ENCODE results near the gene HCN3.

The HCN3 gene

GRCh38 chr1:155322571-155322952 is 45.3 kb downstream of the HCN3 start:
- Histone ChIP-seq H3K27ac (no peak overlapping the region), H3K27me3 (replicated peaks) (no peaks in the 10 kb centered on the region), H3K36me3 (replicated peaks) (peaks cover 29% of the 10 kb centered on the region), H3K4me3 (ENCODE audit: low read depth, low read length) (peak overlapping the region; percentile 82)
- DNase-seq: no peak
- no peak for TF ChIP-seq CTCF (IDR thresholded peaks at IDR 0.05; ENCODE audit: low read depth, low read length, missing control alignments)
- in situ Hi-C loops (cut with HindIII; ENCODE audit: low pct_ligation_motif_present, low sequenced_read_pairs): no loop called here

GRCh38 chr1:155322953-155323728 is 45.9 kb downstream of the HCN3 start:
- in situ Hi-C loops (cut with HindIII; ENCODE audit: low pct_ligation_motif_present, low sequenced_read_pairs): no loop called here
- H3K27me3 ChIP-seq (replicated peaks): no peaks in the 10 kb centered on the region
- peak overlapping the region; percentile 82 for H3K4me3 ChIP-seq (ENCODE audit: low read depth, low read length)
- peak; percentile 83 for TF ChIP-seq CTCF (IDR thresholded peaks at IDR 0.05; ENCODE audit: low read depth, low read length, missing control alignments)
- peak; percentile 82 for DNase-seq
- peak overlapping the region; percentile 50 for H3K27ac ChIP-seq
- H3K36me3 ChIP-seq (replicated peaks): peaks cover 23% of the 10 kb centered on the region

- in situ Hi-C loops (cut with HindIII; ENCODE audit: low pct_ligation_motif_present, low sequenced_read_pairs): no loop called here
- Histone ChIP-seq H3K27ac (peak overlapping the region; percentile 50), H3K36me3 (replicated peaks) (peaks cover 21% of the 10 kb centered on the region), H3K4me3 (ENCODE audit: low read depth, low read length) (peak overlapping the region; percentile 82), H3K27me3 (replicated peaks) (no peaks in the 10 kb centered on the region)
- DNase-seq: peak; percentile 85
- TF ChIP-seq CTCF (IDR thresholded peaks at IDR 0.05; ENCODE audit: low read depth, low read length, missing control alignments): no peak
Measured at GRCh38 chr1:155323729-155324036, 46.4 kb downstream of the HCN3 start.

GRCh38 chr1:155324037-155324716 is 46.9 kb downstream of the HCN3 start:
- Histone ChIP-seq H3K36me3 (replicated peaks) (peaks cover 21% of the 10 kb centered on the region), H3K27me3 (replicated peaks) (no peaks in the 10 kb centered on the region), H3K4me3 (ENCODE audit: low read depth, low read length) (peak overlapping the region; percentile 82), H3K27ac (peak overlapping the region; percentile 50)
- DNase-seq: peak; percentile 92
- TF ChIP-seq CTCF (IDR thresholded peaks at IDR 0.05; ENCODE audit: low read depth, low read length, missing control alignments): no peak
- in situ Hi-C loops (cut with HindIII; ENCODE audit: low pct_ligation_motif_present, low sequenced_read_pairs): no loop called here

GRCh38 chr1:155324717-155325602 is 47.7 kb downstream of the HCN3 start:
- in situ Hi-C loops (cut with HindIII; ENCODE audit: low pct_ligation_motif_present, low sequenced_read_pairs): loop anchor here (25.0 kb wide), 1 partner anchor 187 kb away; no protein-coding TSS in a partner anchor
- Histone ChIP-seq H3K27me3 (replicated peaks) (no peaks in the 10 kb centered on the region), H3K4me3 (ENCODE audit: low read depth, low read length) (peak overlapping the region; percentile 82), H3K36me3 (replicated peaks) (peaks cover 19% of the 10 kb centered on the region), H3K27ac (peak overlapping the region; percentile 16)
- DNase-seq: peak; percentile 36
- peak; percentile 72 for TF ChIP-seq CTCF (IDR thresholded peaks at IDR 0.05; ENCODE audit: low read depth, low read length, missing control alignments)
